ENCODE measurements around the gene NFATC3. TPM values are rescaled to one million over a fixed set of nuclear protein-coding genes. Genes with fewer than 3 reads are reported as not detected.

The NFATC3 gene
- total RNA-seq, 1 experiment from 2014 or later = 33.0 TPM

DNA sequence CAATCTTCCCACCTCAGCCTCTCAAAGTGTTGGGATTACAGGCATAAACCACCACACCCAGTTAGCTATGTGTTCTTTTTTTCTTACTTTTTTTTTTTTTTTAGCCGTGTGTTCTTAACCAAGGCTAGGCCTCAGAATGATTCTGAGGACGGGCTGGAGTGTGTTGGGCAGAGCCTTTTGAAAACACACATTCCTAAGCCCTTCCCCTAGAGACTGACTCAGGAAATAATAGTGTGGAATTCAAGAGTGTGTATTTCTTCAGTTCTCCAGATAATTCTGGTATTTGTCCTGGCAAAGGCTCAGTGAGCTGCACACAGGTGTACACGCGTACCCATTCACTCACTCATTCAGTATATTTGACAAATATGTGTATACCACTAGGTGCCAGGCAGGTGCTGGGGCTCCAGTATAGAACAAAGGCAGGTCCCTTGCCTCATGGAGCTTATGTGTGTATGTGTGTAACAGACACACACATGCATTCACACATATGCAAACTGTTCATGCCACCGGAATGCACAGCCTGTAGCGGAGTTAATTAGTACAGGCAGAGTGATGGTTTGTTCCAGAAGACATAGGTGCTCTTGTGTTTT lies 19.4 kb upstream of the NFATC3 start:
- Histone ChIP-seq H3K27me3 (ENCODE audit: insufficient read depth, low read length) (no peaks in the 10 kb centered on the region), H2AFZ (ENCODE audit: low read length) (no peak overlapping the region), H3K9me3 (ENCODE audit: control insufficient read depth, low read depth, low read length) (no peaks in the 10 kb centered on the region), H3K4ac (ENCODE audit: low read depth, low read length) (no peak overlapping the region), H4K8ac (replicated peaks; ENCODE audit: insufficient read length, low read depth, low read length) (no peak overlapping the region), H3T11ph (ENCODE audit: low read length) (no peak overlapping the region), H3K27ac (ENCODE audit: insufficient read length, low read depth, low read length) (no peak overlapping the region), H3K4me2 (ENCODE audit: insufficient read depth, insufficient read length, low read length) (no peak overlapping the region), H2BK20ac (ENCODE audit: low read depth, low read length, poor library complexity, severe bottlenecking) (no peak overlapping the region), H3K79me1 (ENCODE audit: insufficient read depth, low read depth, low read length, poor library complexity, severe bottlenecking) (no peaks in the 10 kb centered on the region), H3K23ac (ENCODE audit: insufficient read length, low read depth, low read length) (no peak overlapping the region), H2BK5ac (ENCODE audit: insufficient read length, low read length) (no peak overlapping the region), H3K18ac (ENCODE audit: insufficient read length, low read depth, low read length) (no peak overlapping the region), H3K4me1 (ENCODE audit: insufficient read depth, low read length) (no peaks in the 10 kb centered on the region), H2BK12ac (ENCODE audit: insufficient read length, low read depth, low read length) (no peak overlapping the region), H2BK120ac (ENCODE audit: low read depth, low read length, poor library complexity, severe bottlenecking) (no peak overlapping the region), H3K23me2 (ENCODE audit: insufficient read length, low read depth, low read length, poor library complexity, severe bottlenecking) (no peaks in the 10 kb centered on the region), H3K14ac (ENCODE audit: insufficient read depth, low read length) (no peak overlapping the region), H4K5ac (ENCODE audit: insufficient read length, low read depth, low read length) (no peak overlapping the region), H4K91ac (ENCODE audit: insufficient read length, low read depth, low read length) (no peak overlapping the region), H2AK5ac (ENCODE audit: insufficient read length, low read length) (no peak overlapping the region), H2BK15ac (ENCODE audit: low read depth, low read length) (no peak overlapping the region), H3K9ac (ENCODE audit: extremely low read depth, insufficient read length, low read length) (no peak overlapping the region), H3K56ac (ENCODE audit: insufficient read length, low read depth, low read length) (no peak overlapping the region), H3K79me2 (ENCODE audit: insufficient read depth, low read length) (no peaks in the 10 kb centered on the region), H4K20me1 (ENCODE audit: control insufficient read depth, insufficient read depth, insufficient read length) (no peaks in the 10 kb centered on the region)
- no peak overlapping the region for H3K4me3 Mint-ChIP-seq
- H3K36me3 Mint-ChIP-seq (ENCODE audit: insufficient read depth in 1 of 3, low read depth in 3 of 3) = peaks cover 5 to 40% (median 21%) of the 10 kb centered on the region in 3 experiments; a peak in 6 of 7 replicates
- no peak for DNase-seq
- no peaks in the 10 kb centered on the region for H3K27me3 Mint-ChIP-seq (ENCODE audit: low read depth)
- no peaks in the 10 kb centered on the region for H3K9me3 Mint-ChIP-seq
- no CpG with 5 or more reads among the region's 6 CpGs for WGBS (ENCODE audit: extremely low coverage, insufficient read length, low lambda C conversion rate)
- TF ChIP-seq, protein P1, sequence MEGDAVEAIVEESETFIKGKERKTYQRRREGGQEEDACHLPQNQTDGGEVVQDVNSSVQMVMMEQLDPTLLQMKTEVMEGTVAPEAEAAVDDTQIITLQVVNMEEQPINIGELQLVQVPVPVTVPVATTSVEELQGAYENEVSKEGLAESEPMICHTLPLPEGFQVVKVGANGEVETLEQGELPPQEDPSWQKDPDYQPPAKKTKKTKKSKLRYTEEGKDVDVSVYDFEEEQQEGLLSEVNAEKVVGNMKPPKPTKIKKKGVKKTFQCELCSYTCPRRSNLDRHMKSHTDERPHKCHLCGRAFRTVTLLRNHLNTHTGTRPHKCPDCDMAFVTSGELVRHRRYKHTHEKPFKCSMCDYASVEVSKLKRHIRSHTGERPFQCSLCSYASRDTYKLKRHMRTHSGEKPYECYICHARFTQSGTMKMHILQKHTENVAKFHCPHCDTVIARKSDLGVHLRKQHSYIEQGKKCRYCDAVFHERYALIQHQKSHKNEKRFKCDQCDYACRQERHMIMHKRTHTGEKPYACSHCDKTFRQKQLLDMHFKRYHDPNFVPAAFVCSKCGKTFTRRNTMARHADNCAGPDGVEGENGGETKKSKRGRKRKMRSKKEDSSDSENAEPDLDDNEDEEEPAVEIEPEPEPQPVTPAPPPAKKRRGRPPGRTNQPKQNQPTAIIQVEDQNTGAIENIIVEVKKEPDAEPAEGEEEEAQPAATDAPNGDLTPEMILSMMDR (conservative IDR thresholded peaks at IDR 0.05) = no peak
- H3K27ac Mint-ChIP-seq = no peak overlapping the region; a peak in 1 of 7 replicates
- no peaks in the 10 kb centered on the region for H3K4me1 Mint-ChIP-seq
